Neural progenitor cell (in vitro differentiated cells): ENCODE data around the gene MYO1D.

Experiments used
- EZH2 ChIP-seq: fragments of 200-600 bp; sonication (generic); IDR thresholded peaks from 2 replicates; pipeline ENCODE4 v1.6.1; 2017; ENCODE audit warnings: antibody characterized with exemption, mild to moderate bottlenecking, moderate library complexity
- EZH2phosphoT487 ChIP-seq: fragments of 200-600 bp; sonication (generic); IDR thresholded peaks from 2 replicates; pipeline ENCODE4 v1.6.1; 2017; ENCODE audit warnings: antibody characterized with exemption
- TF ChIP-seq, protein P1 (sequence below): fragments of 200-600 bp; sonication (generic); IDR thresholded peaks from 2 replicates; pipeline ENCODE4 v1.5.1; 2017; ENCODE audit warnings: antibody characterized with exemption, mild to moderate bottlenecking

DNA sequence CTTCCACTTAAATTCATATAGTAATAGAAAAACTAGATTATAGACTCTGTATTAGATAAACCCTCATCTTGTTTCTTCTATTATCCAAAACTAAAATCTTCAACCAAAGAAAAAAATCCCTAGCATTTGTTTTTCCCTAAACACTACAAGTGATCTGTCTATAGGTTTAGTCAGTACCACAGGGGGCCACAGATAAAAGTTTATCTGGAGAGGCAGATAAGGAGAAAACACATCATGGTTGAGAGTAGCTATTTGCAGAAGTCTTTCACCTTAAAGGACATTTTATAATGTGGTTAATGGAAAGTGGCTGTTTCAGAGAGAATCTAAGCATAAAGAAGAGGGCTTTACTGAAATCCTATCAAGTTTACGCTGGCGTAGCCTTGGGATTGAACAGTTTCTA, 230.0 kb downstream of the MYO1D start:
- TF ChIP-seq EZH2 (no peak), EZH2phosphoT487 (no peak)
- TF ChIP-seq, protein P1, sequence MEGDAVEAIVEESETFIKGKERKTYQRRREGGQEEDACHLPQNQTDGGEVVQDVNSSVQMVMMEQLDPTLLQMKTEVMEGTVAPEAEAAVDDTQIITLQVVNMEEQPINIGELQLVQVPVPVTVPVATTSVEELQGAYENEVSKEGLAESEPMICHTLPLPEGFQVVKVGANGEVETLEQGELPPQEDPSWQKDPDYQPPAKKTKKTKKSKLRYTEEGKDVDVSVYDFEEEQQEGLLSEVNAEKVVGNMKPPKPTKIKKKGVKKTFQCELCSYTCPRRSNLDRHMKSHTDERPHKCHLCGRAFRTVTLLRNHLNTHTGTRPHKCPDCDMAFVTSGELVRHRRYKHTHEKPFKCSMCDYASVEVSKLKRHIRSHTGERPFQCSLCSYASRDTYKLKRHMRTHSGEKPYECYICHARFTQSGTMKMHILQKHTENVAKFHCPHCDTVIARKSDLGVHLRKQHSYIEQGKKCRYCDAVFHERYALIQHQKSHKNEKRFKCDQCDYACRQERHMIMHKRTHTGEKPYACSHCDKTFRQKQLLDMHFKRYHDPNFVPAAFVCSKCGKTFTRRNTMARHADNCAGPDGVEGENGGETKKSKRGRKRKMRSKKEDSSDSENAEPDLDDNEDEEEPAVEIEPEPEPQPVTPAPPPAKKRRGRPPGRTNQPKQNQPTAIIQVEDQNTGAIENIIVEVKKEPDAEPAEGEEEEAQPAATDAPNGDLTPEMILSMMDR: no peak
